Suppressor macrophage treated with lipopolysaccharide for 1 hour (primary cell): ENCODE measurements around the gene HSF2BP.

Experiments
- DNase-seq, 3 donors: peaks; one replicate each; pipeline ENCODE4 v3.0.0-alpha.2; 2020 to 2022

HSF2BP gene

DNA sequence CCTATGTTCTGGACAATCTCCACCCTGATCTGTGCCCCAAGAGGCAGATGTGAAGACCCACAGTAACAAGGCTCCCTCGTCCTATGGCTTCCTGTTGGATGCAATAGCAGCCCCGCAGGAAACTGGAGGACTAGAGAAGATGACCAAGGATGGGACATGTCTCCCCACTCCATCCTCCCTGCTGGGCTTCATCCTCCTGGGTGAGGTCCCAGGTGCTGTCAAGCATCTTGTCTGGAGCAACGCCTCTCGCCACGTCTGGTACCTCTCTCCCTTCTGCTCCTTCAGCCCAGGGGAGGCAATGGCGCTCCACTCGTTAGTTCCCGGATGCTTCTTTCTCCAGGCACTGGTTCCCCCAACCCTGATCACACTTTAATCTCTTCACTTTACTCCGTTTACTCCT is 11.1 kb downstream of the HSF2BP start:
- DNase-seq = no peak

DNA sequence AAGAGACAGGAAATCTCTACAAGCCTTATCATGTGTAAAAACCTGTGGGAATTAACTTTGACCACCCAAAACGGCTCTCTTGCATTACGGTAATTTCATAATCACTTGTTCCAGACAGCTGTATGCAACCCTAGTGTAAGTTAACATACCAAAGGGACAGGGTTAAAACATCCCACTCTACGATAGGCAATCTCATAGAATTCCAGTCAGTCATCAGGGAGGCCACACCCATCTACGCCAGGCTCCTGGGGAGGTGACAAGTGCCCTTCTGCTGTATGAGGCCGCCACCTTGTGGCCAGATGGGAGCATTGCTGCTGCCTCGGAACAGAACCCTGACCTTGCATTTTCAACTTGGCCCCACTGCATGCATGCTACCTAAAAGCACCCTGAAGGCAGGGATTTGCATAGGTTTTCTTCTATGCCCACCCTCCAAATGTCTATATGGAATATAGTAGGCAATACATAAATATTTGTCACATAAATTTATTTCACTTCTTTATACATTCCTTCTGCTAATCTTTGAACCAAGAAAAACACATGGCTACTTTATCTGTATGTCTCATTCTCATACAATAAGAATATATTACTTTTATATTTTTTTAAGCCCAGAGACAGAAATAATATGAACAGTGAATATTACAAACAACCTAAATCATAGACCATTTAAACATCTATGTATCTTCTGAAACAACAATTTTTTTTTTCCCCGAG is 12.6 kb downstream of the HSF2BP start:
- peak; percentile 93 to 95 (median 95) for DNase-seq

DNA sequence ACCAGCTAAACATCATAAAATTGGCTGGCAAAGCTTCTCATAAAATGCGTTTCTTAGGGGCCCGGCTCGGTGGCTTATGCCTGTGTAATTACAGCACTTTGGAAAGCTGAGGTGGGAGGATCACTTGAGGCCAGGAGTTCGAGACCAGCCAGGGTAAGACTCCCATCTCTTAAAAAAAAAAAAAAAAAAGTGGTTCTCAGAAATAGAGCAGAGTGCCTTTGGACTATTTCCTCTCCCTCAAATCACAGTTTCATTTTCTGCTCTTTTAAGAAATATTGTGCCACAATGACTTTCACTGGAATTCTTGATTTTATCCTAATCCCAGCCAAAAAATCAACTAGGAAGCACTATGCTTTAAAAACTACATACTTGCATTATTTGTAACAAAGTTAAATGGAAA is 13.3 kb downstream of the HSF2BP start:
- DNase-seq = peak in 1 of 3 donors; percentile 19

DNA sequence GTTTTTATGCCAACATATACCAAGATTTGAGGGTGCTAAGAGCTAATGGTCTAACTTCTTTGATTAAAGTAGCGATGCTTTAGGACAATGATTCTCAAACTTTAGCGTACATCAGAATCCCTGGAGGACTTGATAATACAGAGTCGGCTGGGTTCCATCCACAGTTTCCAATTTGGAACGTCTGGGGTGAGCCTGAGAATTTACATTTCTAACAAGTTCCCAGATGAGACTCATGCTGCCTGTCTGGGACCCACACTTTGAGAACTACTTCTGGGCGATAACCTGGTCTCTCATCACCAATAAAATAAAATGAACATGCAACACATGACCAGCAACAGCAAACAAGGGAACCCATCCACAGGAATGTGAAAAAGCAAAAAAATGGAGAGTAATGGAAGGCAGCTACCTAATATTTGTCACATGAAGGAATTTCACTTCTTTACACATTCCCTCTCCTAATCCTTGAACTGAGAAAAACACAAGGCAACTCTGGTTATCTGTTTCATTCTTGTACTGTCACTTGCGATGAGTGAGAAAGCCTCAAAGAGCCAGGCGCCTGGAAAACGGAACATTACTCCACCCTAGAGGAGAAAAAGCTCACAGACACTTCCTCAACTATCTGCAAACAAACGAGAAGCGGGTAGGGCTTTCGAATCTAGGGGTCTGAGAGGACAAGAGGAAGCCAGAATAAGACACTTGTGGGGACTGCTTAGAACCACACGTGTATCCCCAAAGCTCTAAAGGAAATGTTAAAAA is 14.0 kb downstream of the HSF2BP start:
- DNase-seq = peak; percentile 86 to 92 (median 92)

DNA sequence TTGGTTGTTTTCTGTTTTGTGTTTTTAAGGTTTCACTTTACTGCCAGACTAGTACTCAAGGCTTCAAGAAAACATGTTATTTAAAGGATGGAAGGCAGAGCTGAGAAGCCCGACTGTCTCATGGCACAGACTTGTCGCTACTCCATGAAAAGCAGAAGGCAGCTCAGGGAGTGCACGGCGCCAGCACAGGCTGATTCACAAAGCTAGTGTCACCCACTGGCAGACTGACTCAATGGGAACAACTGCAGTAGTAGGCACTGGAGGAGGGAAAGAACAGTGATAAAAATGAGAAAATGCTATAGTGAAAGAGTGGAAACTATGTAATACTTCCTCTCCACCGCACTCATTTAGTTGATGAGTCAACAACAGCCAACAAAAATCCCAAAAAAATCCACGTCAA is 14.7 kb downstream of the HSF2BP start:
- DNase-seq = peak; percentile 81 to 89 (median 84)

DNA sequence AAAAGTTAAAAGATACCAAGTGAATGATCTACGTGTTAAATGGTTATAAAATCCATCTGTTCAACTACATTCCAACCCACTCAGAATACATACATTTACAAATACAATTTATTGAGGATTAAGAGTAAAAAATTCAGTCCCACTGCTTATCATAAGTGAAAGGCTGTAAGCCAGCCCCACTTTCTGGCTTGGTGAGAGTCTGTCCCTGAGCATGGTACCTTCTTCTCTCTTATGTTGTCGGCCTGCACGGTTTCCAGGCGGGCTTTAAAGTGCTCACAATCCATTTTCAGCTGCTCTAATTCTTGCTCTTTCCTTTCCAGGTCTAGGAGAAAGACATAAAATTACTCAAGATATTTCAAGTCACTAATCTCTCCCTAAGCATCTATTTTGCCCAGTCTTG is 15.2 kb downstream of the HSF2BP start:
- DNase-seq = peak in 1 of 3 donors; percentile 15

DNA sequence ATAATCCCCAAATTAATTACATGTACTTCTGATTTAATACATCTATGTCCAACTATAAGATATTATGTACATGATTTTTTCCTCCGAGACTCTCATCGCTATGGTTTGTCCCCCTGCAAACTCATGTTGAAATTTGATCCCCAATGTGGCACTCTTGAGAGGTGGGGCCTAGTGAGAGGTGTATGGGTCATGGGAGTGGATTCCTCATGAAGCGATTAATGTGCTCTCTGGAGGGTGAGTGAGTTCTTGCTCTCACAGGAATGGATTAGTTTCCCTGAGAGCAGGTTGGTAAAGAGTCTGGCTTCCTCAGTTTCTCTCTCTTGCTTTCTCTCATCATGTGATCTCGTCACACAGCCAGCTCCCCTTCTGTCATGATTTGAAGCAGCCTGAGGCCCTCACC is 16.1 kb downstream of the HSF2BP start:
- no peak for DNase-seq

DNA sequence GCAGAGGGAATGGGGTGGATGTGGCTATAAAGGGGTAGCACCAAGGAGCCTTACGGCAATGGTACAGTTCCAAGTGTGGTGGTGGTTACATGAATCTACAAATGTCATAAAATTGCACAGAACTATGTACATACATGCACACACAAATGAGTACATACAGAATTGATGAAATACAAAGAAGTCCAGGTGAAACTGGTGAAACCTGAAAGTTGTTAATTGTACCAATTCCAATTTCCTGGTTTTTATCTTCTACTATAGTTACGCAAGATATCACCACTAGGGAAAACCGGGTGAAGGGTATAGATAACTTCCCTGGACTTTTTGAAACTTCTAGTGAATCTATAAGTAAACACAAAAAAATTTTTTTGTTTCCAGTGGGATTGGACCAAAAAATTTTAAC is 18.9 kb downstream of the HSF2BP start:
- no peak for DNase-seq

DNA sequence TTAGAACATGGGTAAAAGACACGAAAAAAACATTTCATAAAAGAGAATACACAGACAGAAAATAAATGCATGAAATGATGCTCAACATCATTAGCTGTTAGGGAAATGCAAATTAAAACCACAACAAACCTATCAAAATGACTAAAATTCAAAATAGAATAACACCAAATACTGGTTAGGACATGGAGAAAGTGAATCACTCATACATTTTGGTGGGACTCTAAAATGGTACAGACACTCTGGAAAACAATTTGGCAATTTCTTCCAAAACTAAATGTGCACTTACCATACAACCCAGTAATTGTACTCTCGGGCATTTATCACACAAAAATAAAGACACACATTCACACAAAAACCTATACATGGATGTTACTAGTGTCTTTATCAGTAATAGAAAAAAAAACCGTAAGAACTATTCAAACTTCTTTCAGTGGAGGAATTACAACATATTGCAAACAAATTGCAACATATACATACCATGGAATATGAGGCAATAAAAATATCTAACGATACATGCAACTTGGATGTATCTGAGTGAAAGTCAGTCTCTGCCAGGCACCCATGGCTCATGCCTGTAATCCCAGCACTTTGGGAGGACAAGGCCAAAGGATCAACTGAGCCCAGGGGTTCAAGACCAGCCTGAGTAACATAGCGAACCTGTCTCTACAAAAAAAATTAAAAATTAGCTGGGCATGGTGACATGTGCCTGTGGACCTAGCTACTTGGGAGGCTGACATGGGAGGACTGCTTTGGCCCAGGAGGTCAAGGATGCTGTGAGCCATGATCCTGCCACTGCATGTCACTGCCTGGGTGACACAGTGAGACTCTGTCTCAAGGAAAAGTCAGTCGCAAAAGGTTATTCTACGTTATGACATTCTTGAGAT is 19.6 kb downstream of the HSF2BP start:
- peak in 2 of 3 donors; percentile 43 to 56 for DNase-seq

DNA sequence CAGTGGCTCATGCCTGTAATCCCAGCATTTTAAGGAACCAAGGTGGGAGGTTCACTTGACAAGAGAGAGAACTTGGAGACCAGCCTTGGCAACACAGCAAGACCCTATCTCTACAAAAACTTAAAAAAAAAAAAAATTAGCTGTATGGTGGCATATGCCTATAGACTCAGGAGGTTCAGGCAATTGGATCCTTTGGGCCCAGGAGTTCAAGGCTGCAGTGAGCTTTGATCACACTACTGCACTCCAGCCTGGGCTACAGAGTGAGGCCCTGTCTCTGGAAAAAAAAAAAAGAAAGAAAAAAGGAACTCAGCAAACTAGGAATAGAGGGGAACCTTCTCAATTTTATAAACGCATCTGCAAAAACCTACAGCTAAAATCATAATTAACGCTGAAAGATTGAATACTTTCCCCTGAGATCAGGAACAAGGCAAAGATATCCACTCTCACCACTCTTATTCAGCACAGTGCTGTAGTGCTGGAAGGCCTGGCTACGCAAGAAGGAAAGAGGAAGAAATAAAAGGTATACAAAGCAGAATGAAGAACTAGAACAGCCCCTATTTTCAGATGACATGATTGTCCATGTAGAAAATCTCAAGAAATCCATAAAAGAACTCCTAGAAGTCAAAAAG is 21.6 kb downstream of the HSF2BP start:
- DNase-seq = no peak

DNA sequence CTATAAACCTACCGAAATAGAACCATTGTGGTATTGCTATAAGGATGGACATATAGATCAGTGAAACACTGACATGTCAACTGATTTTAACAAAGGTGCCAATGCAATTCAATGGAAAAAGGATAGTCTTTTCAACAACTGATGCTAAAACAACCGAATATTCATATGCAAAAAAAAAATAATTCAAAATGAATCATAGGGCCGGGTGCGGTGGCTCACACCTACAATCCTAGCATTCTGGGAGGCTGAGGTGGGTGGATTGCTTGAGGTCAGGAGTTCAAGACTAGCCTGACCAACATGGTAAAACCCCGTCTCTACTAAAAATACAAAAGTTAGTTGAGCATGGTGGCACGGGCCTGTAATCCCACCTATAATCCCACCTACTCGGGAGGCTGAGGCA is 23.9 kb downstream of the HSF2BP start:
- no peak for DNase-seq

DNA sequence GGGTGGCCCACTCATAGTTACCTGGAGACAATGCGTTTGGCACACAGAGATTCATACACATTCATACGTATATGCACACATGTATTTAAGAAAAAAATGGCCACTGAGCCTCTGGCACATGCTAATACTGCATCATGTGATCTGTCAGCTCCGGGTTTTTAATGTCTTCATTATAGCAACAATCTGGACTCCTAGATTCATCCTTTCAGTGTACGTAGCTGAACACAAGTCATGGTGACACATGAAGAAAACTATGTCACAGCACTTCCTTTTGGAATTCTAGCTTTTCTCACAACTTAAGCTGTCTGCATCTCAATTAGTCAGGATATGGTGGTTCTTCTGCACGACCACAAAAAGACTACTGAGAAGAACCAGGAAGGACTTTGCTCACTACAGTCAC is 24.7 kb downstream of the HSF2BP start:
- DNase-seq = peak in 2 of 3 donors; percentile 35 to 37

DNA sequence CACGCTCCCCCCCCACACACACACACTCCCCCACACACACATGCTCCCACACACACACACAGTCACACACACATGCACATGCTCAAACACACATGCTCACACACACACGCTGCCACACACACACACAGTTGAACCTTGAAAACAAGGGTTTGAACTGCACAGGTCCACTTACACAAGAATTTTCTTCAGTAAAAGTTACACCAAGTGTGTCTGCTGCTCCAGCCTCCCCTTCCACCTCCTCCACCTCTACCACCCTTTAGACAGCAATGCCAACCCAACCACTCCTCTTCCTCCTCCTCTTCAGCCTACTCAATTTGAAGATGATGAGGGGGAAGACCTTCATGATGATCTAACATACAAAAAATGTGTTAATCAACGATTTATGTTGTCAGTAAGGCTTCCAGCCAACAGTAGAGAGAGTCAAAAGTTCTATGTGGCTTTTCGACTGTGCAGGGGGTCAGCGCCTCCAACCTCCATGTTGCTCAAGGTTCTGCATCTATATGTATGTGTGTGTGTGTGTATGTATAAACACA is 26.8 kb downstream of the HSF2BP start:
- DNase-seq = no peak

DNA sequence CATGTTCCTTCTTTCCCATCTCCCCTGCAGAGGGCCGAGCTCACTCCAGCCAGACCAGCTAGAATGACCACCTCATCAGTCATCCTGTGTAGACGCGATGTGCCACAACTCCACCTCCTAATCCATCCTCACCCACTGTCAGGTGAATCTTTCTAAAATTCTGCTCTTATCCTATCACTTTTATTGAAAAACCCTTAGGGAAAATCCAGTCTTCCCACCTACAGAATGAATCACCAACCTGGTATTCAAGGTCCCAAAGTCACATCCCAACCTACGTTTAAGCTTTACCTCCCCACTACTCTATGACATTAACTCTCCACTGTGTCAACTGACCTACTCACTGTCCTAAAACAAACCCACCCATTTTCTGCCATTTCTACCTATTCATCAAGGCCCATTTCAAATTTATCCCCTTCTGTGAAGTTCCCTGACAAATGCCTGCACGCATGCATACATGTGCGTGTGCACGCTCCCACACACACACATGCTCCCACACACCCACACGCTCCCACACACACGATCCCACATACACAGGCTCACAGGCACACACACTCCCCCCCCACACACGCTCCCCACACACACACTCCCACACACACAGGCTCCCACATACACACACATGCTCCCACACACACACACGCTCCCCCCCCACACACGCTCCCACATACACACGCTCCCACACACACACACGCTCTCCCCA is 27.7 kb downstream of the HSF2BP start:
- DNase-seq = no peak

DNA sequence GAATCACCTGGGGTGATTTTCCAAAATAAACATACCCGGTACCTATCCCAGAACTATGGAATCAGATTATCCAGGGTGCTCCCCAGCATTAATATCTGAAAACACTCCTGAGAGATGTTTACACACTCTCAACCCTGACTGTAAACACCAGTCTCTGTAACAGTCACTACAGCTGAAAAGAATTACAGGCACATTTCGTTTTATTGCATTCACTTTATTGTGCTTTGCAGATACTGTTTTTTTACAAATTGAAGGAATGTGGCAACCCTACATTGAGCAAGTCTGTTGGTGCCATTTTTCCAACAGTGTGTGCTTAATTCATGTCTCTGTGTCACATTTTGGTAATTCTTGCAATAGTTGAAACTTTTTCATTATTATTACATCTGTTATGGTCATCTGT is 31.8 kb downstream of the HSF2BP start:
- no peak for DNase-seq

DNA sequence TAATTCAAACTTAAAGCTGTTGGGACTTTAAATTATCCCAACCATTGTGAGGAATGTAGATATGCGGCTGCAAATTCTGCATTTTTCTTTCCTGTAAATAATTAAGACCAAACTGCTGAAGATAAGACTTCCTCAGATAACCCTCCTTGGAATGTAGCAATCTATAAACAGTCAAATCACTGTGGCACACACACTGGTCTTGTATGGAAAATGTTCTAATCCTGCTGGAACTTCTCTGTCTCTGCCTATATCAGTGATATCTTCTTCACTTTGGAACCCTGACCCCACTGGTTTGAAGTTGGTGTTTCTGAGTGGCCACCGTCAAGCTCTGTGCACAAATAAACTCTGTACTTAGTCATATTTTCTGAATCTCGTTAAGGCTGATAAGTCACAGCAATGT is 32.9 kb downstream of the HSF2BP start:
- no peak for DNase-seq

DNA sequence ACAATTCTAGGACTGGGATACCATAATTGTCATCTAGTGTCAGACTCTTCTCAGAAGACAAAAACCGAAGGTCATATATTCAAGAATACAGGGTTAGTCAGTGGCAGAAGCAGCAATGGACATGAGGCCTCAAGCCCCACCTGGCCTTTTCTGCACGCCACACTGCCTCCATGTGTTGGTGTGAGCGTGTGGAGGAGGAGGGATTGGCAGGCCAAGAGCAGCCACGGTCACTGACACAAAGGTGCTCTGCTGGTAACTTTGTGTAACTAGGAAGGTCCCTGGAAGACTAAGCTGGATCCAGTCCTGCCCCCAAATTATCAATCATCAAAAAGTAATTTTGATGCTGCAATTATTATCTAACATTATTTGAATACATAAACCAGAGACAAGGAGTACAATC is 34.9 kb downstream of the HSF2BP start:
- DNase-seq = no peak

DNA sequence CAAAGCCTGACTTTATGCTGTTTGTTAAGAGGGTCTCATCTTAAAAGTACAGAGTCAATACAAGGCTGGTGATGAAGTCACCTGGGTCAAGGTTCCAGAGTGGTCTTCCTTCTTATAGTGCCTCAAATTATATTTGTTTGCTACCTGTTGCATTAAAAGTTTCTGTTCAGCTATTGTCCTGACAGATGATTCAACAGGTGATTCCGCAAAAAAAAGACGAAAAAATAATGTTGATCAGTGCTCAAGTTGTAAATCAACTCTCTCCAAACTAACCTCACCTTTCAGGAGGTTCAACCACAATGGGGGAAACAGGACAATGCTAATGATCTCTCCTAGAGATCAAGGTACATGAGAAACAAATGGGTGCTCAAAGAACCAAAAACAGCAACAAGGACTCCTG is 35.7 kb downstream of the HSF2BP start:
- no peak for DNase-seq

DNA sequence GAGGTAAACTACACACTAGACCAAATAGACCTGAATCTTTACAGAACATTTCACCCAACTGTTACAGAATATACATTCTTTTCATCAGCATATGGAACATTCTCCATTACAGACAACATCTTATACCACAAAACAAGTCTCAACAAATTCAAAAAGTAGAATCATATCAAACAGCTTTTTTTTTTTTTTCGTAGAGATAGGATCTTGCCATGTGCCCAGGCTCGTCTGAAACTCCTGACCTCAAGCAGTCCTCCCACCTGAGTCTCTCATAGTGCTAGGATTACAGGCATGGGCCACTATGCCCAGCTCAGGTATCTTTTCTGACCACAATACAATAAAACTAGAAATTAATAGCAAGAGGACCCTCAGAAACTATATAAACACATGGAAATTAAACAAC is 36.5 kb downstream of the HSF2BP start:
- no peak for DNase-seq

DNA sequence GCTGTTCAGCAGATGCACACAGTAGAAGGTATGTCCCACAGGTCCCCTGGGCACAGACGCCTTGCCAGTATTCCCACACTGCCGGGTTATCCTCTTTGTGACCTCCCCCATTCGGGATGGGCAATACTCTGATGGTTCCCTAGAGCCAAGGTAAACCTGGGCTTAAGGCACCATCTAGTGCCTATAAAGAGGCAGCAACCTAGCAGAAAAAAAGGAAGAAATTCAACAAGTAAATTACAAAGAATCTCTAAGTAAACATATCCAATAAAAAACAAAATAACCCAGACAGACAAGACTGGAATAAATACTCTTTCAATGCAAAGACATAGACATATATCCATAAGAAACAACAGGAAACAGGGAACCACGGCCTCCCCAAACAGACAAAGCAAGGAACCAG is 39.4 kb downstream of the HSF2BP start:
- peak in 2 of 3 donors; percentile 28 to 35 for DNase-seq

DNA sequence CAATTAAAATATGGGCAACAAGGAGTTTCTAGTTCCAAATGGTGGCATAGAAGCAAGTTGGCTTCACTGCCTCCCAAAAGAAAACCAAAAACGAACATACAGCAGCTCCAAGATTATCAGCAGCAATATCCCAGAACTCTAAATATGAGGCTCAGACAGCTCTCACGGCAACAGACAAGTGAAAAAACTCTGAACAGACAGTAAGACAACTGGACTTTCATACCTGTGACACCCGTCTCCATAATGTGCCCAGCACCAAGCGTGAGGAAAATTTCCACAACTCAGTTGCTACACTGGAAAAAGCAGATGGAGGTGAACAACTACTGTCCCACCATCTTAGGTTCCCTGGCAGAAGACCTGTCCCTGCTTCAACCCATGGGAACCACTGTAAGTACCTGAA is 39.9 kb downstream of the HSF2BP start:
- DNase-seq = no peak

DNA sequence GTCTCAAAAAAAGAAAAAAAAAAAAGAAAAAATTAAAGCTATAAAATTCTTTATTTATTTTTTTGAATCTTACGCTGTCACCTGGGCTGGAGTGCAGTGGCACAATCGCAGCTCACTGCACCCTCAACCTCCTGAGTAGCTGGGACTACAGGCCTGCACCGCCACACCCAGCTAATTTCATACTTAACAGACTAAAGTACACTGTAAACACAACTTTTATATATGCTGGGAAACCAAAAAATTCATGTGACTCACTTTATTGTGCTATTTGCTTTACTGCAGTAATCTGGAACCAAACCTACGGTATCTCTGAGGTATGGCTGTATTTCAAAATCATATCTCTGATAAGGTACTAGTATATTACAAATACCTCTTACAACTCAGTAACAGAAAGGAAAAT is 40.3 kb downstream of the HSF2BP start:
- DNase-seq = no peak
